GM10248 (cell line): Measurements from ENCODE around the gene SLC25A10.

ENCODE experiments used
- CTCF ChIA-PET: fragments of 300-600 bp; sonication (Branson Sonifier 250); formaldehyde crosslinking; extraction: SDS; loops from one replicate; lab custom pipeline; 2021; ENCODE audit warnings: antibody characterized with exemption; lab: Yijun Ruan, JAX
- POLR2A ChIA-PET: fragments of 350-650 bp; sonication (Branson Sonifier 250); formaldehyde crosslinking; extraction: SDS; loops from one replicate; lab custom pipeline; 2020; ENCODE audit warnings: antibody characterized with exemption; lab: Yijun Ruan, JAX
- DNase-seq: peaks from one replicate; pipeline ENCODE4 v3.0.0; 2012; ENCODE audit errors: extremely low spot score
- TF ChIP-seq, protein P1 (sequence below): IDR thresholded peaks from 2 replicates; pipeline ENCODE4 v1.5.1; 2012; ENCODE audit warnings: mild to moderate bottlenecking, low read depth; ENCODE audit errors: extremely low read depth, missing control alignments, control extremely low read depth

The SLC25A10 gene

DNA sequence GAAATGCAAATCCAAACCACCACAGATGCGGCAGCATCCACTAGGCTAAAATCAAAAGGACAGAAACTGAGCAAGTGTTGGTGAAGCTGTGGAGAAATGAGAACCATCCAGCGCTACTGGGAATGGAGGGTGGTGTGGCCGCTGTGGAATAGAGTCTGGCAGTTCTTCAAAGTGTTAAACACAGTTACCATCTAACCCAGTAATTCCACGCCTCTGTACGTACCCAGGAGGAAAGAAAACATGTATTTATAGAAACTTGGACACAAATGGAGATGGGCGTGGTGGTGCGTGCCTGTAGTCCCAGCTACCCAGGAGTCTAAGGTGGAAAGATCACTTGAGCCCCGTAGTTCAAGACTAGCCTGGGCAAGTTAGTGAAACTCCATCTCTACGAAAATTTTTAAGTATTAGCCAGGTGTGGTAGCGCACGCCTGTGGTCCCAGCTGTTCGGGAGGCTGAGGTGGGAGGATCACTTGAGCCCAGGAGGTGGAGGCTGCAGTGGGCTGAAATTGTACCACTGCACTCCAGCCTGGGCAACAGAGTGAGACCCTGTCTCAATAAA lies 11.6 kb downstream of the SLC25A10 start:
- TF ChIP-seq, protein P1, sequence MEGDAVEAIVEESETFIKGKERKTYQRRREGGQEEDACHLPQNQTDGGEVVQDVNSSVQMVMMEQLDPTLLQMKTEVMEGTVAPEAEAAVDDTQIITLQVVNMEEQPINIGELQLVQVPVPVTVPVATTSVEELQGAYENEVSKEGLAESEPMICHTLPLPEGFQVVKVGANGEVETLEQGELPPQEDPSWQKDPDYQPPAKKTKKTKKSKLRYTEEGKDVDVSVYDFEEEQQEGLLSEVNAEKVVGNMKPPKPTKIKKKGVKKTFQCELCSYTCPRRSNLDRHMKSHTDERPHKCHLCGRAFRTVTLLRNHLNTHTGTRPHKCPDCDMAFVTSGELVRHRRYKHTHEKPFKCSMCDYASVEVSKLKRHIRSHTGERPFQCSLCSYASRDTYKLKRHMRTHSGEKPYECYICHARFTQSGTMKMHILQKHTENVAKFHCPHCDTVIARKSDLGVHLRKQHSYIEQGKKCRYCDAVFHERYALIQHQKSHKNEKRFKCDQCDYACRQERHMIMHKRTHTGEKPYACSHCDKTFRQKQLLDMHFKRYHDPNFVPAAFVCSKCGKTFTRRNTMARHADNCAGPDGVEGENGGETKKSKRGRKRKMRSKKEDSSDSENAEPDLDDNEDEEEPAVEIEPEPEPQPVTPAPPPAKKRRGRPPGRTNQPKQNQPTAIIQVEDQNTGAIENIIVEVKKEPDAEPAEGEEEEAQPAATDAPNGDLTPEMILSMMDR = no peak
- POLR2A ChIA-PET = no interaction called here
- CTCF ChIA-PET = no interaction called here
- DNase-seq = no peak

DNA sequence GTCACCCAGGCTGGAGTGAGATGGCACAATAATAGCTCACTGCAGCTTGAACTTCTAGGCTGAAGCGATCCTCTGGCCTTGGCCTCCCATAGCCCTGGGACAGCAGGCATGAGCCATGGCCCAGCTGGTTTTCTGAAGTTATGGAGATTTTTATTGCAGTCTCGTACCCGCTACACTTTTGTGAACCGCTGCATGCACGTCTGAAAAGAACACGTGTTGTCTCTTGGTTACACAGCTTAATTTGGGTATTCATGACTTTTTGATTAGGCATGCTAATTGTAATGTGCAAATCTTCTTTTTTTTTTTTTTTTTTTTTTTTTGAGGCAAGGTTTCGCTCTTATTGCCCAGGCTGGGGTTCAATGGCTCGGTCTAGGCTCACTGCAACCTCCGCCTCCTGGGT lies 13.4 kb downstream of the SLC25A10 start:
- POLR2A ChIA-PET = interaction anchor here (1.0 kb wide), 1 partner anchor 13 kb away, joined by 4 read pairs; no protein-coding TSS in a partner anchor

DNA sequence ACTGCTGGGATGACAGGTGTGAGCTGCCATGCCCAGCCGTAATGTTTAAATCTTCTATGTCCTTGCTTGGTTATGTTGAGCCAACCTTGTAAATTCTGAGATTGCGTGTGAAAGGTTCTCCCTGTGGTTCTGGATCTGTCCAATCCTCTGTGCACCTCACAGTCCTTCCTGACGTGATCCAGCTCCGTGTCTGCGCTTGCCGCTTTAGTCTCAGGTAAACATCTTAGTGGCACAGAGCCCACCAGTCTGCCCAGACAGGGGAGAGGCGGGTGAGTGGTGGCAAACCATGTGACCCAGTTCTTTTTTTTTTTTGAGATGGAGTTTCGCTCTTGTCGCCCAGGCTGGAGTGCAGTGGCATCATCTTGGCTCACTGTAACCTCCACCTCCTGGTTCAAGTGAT lies 13.9 kb downstream of the SLC25A10 start:
- CTCF ChIA-PET = interaction anchor here (1.2 kb wide), 1 partner anchor 233 kb away, joined by 3 read pairs; no protein-coding TSS in a partner anchor
- POLR2A ChIA-PET = no interaction called here

More for the DNA sequence above, 13.4 kb downstream of the SLC25A10 start:
- TF ChIP-seq, protein P1 = no peak
- CTCF ChIA-PET = interaction anchor here (1.2 to 1.4 kb wide), 3 partner anchors 9 to 234 kb away, joined by 3 to 4 read pairs (median 3); no protein-coding TSS in a partner anchor
- DNase-seq = no peak

DNA sequence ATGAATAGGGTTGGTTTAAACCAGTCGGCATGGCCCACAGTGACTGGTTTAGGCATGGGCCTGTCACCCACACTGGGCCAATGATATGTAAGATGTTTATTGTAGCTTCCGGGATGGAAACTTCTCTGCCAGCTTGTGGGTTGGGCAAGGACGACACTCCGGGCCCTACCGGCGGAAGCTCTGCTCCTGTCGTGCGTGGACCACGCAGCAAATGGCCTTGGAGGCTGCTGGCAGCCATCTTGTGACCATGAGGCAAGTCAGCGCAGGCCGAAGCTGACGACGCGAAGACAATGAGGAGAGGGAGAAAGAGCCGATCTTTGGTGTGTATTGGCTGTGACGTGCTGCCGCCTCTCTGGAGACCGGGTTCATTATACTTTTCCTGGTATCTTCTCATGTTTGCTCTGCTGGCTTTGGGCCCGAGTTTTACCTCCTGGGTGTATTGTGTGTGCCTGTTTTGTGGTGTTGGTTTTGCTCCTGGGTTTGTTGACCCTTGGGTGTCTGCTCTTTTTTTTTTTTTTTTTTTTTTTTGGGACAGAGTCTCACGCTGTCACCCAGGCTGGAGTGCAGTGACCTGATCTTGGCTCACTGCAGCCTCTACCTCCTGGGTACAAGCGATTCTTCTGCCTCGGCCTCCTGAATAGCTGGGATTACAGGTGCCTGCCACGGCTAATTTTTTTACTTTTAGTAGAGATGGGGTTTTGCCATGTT lies 15.4 kb downstream of the SLC25A10 start:
- TF ChIP-seq, protein P1 = no peak
- ChIA-PET CTCF (no interaction called here), POLR2A (no interaction called here)
- no peak for DNase-seq

More for the DNA sequence above, 13.9 kb downstream of the SLC25A10 start:
- DNase-seq = no peak
- TF ChIP-seq, protein P1 = no peak

DNA sequence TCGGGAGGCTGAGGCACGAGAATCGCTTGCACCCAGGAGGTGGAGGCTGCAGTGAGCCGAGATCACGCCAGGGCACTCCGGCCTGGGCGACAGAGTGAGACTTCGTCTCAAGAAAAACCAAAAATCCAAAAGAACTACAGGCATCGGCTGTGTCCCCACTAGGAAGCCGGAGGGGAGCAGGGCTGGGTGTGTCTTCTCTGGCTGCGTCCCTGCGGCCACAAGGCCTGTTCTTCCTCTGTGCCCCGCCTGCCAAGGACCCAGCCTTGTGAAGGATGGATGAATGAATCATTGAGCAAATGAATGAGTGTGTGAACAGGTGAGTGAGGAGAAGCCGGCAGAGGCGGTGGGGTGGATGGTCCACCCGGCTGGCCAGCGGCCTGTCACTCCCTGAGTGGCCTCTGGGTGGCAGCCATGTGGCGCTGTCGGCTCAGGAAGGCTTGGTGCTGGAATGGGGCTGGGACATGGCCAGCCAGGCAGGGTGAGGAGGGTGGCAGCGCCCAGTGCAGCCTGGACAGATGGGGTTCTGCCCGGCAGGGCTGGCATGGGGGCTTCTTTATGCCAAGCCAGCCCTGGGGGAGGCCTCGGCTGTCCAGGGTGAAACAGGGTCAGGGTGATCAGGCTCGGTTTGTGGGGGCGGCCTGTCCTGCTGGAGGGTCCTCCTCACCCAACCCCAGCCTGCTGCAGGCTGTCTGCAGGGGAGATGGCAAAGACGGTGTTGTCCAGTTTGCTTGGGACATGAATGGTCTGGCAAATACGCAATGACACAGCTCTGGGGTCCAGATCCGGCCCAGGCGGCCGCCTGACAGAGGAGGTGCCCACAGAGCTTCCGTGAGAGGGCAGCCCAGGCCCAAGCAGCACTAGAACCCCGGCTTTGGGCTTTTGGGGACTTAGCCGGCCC lies 21.7 kb downstream of the SLC25A10 start:
- TF ChIP-seq, protein P1 = peak; percentile 96
- DNase-seq = peak; percentile 93
- POLR2A ChIA-PET = no interaction called here
- CTCF ChIA-PET = interaction anchor here (0.7 to 3.6 kb wide), 9 partner anchors 9 to 121 kb away, joined by 3 to 16 read pairs (median 3); no protein-coding TSS in a partner anchor
